ENCODE data around the gene GOPC.
"Not testable (repeated sequence)": the region's sequence is repeated elsewhere in the genome, so short reads cannot be mapped to it uniquely, and the experiment has no call there.

The GOPC gene

GRCh38 chr6:117602151-117602898, at the start of gene GOPC:
TSS of gene GOPC (minus strand) at chr6:117602511. CDS start at chr6:117602288, 223 bp downstream.
- DNase-seq = peak; percentile 95

- DNase-seq = not testable (repeated sequence)
Measured at GRCh38 chr6:117651984-117652383, 49.7 kb upstream of the GOPC start.

GRCh38 chr6:117642976-117643375, 40.7 kb upstream of the GOPC start:
- DNase-seq = no peak

GRCh38 chr6:117637770-117638169, 35.5 kb upstream of the GOPC start:
- no peak for DNase-seq

- no peak for DNase-seq
Measured at GRCh38 chr6:117629119-117629660, 26.9 kb upstream of the GOPC start.

GRCh38 chr6:117627533-117627932, 25.2 kb upstream of the GOPC start:
- DNase-seq = no peak

GRCh38 chr6:117624869-117625481, 22.7 kb upstream of the GOPC start:
- DNase-seq = no peak

GRCh38 chr6:117619178-117619577, 16.9 kb upstream of the GOPC start:
- DNase-seq = no peak

- no peak for DNase-seq
Measured at GRCh38 chr6:117617210-117618035, 15.1 kb upstream of the GOPC start.

GRCh38 chr6:117616391-117617209, 14.3 kb upstream of the GOPC start:
- no peak for DNase-seq

- DNase-seq = no peak
Measured at GRCh38 chr6:117615750-117616390, 13.6 kb upstream of the GOPC start.

GRCh38 chr6:117613920-117614560, 11.7 kb upstream of the GOPC start:
- no peak for DNase-seq

- no peak for DNase-seq
Measured at GRCh38 chr6:117607511-117607910, 5.2 kb upstream of the GOPC start.

- no peak for DNase-seq
Measured at GRCh38 chr6:117605169-117605826, 3.0 kb upstream of the GOPC start.

- no peak for DNase-seq
Measured at GRCh38 chr6:117603821-117604220, 1.5 kb upstream of the GOPC start.

- no peak for DNase-seq
Measured at GRCh38 chr6:117602899-117603588, 733 bp upstream of the GOPC start.

- no peak for DNase-seq
Measured at GRCh38 chr6:117601811-117602150, 530 bp downstream of the GOPC start.

GRCh38 chr6:117600008-117600743, 2.1 kb downstream of the GOPC start:
- DNase-seq = no peak

- no peak for DNase-seq
Measured at GRCh38 chr6:117597755-117598154, 4.6 kb downstream of the GOPC start.

Data from right forelimb (tissue), 1 donor.